ENCODE data around the gene SON.
A peak's percentile ranks its signal among the peaks of the same experiment; 100 is the strongest.

Gene SON

DNA sequence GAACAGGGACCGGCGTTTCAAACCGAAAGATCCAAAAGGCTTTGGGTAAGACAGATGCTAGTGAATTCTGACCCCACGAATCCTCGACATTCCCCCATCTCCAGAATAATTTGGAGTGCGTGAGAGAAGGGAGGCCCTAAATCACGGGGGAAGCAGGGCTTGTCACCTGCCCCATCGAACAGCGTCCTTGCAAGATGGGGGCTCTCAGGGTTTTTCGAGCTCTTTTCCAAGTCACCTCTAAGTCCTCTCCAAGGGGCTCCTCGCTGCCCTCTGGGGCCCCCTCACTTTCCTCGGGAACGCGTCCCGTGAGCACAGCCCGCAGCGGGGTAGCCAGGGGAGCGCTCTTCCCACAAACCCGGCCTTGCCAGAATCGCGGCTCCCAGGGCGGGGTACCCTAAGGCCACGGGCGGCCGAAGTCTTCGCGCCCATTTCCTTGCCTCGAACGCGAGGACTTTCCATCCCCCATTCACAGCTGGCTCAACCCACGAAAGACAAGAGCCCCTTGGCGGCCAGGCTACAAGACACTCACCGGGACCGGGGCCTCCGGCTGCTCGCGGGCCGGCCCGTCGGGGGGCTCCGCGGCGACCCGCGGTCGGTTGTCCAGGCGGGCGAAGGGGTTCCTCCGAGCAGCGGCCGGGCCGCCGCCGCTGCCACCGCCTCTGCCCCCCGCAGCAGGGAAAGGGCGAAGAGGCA is 45.1 kb downstream of the SON start (continued):
- TF ChIP-seq, protein P1, sequence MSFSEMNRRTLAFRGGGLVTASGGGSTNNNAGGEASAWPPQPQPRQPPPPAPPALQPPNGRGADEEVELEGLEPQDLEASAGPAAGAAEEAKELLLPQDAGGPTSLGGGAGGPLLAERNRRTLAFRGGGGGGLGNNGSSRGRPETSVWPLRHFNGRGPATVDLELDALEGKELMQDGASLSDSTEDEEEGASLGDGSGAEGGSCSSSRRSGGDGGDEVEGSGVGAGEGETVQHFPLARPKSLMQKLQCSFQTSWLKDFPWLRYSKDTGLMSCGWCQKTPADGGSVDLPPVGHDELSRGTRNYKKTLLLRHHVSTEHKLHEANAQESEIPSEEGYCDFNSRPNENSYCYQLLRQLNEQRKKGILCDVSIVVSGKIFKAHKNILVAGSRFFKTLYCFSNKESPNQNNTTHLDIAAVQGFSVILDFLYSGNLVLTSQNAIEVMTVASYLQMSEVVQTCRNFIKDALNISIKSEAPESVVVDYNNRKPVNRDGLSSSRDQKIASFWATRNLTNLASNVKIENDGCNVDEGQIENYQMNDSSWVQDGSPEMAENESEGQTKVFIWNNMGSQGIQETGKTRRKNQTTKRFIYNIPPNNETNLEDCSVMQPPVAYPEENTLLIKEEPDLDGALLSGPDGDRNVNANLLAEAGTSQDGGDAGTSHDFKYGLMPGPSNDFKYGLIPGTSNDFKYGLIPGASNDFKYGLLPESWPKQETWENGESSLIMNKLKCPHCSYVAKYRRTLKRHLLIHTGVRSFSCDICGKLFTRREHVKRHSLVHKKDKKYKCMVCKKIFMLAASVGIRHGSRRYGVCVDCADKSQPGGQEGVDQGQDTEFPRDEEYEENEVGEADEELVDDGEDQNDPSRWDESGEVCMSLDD (tag by site-specific recombination; IDR thresholded peaks at IDR 0.05) = peak; percentile 40; the same call in 1 of the 2 replicates
- TF ChIP-seq, protein P2, sequence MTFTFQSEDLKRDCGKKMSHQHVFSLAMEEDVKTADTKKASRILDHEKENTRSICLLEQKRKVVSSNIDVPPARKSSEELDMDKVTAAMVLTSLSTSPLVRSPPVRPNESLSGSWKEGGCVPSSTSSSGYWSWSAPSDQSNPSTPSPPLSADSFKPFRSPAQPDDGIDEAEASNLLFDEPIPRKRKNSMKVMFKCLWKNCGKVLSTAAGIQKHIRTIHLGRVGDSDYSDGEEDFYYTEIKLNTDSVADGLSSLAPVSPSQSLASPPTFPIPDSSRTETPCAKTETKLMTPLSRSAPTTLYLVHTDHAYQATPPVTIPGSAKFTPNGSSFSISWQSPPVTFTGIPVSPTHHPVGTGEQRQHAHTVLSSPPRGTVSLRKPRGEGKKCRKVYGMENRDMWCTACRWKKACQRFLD (tag by site-specific recombination; IDR thresholded peaks at IDR 0.05) = no peak
- TF ChIP-seq, protein P3, sequence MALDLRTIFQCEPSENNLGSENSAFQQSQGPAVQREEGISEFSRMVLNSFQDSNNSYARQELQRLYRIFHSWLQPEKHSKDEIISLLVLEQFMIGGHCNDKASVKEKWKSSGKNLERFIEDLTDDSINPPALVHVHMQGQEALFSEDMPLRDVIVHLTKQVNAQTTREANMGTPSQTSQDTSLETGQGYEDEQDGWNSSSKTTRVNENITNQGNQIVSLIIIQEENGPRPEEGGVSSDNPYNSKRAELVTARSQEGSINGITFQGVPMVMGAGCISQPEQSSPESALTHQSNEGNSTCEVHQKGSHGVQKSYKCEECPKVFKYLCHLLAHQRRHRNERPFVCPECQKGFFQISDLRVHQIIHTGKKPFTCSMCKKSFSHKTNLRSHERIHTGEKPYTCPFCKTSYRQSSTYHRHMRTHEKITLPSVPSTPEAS (tag by site-specific recombination; IDR thresholded peaks at IDR 0.05) = no peak
- TF ChIP-seq ZNF423 (tag by site-specific recombination; IDR thresholded peaks at IDR 0.05) (peak; percentile 29; the same call in 1 of the 2 replicates), GLIS1 (tag by site-specific recombination; IDR thresholded peaks at IDR 0.05) (no peak), ZNF211 (tag by site-specific recombination; IDR thresholded peaks at IDR 0.05; ENCODE audit: low read depth) (no peak), ZNF37A (tag by site-specific recombination; IDR thresholded peaks at IDR 0.05) (no peak), ZNF548 (tag by site-specific recombination; IDR thresholded peaks at IDR 0.05) (no peak), ZNF426 (tag by site-specific recombination; IDR thresholded peaks at IDR 0.05) (no peak), ZIC2 (tag by site-specific recombination; IDR thresholded peaks at IDR 0.05) (peak; percentile 30), KLF16 (tag by site-specific recombination; IDR thresholded peaks at IDR 0.05) (no peak), ZNF391 (tag by site-specific recombination; IDR thresholded peaks at IDR 0.05; ENCODE audit: borderline replicate concordance, low read depth) (no peak), MZF1 (tag by site-specific recombination; IDR thresholded peaks at IDR 0.05; ENCODE audit: borderline replicate concordance) (no peak), ZNF394 (tag by site-specific recombination; IDR thresholded peaks at IDR 0.05; ENCODE audit: borderline replicate concordance) (no peak), ZNF19 (tag by site-specific recombination; IDR thresholded peaks at IDR 0.05; ENCODE audit: low read depth) (no peak), ZNF768 (tag by site-specific recombination; IDR thresholded peaks at IDR 0.05) (no peak), ZFP3 (tag by site-specific recombination; IDR thresholded peaks at IDR 0.05; ENCODE audit: low read depth) (no peak), ZNF202 (tag by site-specific recombination; IDR thresholded peaks at IDR 0.05; ENCODE audit: borderline replicate concordance) (no peak), ZNF664 (tag by site-specific recombination; IDR thresholded peaks at IDR 0.05) (no peak), ZNF670 (tag by site-specific recombination; IDR thresholded peaks at IDR 0.05; ENCODE audit: low read depth) (no peak)
- TF ChIP-seq, protein P4, sequence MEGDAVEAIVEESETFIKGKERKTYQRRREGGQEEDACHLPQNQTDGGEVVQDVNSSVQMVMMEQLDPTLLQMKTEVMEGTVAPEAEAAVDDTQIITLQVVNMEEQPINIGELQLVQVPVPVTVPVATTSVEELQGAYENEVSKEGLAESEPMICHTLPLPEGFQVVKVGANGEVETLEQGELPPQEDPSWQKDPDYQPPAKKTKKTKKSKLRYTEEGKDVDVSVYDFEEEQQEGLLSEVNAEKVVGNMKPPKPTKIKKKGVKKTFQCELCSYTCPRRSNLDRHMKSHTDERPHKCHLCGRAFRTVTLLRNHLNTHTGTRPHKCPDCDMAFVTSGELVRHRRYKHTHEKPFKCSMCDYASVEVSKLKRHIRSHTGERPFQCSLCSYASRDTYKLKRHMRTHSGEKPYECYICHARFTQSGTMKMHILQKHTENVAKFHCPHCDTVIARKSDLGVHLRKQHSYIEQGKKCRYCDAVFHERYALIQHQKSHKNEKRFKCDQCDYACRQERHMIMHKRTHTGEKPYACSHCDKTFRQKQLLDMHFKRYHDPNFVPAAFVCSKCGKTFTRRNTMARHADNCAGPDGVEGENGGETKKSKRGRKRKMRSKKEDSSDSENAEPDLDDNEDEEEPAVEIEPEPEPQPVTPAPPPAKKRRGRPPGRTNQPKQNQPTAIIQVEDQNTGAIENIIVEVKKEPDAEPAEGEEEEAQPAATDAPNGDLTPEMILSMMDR (tag by site-specific recombination; IDR thresholded peaks at IDR 0.05) = no peak
- TF ChIP-seq, protein P5, sequence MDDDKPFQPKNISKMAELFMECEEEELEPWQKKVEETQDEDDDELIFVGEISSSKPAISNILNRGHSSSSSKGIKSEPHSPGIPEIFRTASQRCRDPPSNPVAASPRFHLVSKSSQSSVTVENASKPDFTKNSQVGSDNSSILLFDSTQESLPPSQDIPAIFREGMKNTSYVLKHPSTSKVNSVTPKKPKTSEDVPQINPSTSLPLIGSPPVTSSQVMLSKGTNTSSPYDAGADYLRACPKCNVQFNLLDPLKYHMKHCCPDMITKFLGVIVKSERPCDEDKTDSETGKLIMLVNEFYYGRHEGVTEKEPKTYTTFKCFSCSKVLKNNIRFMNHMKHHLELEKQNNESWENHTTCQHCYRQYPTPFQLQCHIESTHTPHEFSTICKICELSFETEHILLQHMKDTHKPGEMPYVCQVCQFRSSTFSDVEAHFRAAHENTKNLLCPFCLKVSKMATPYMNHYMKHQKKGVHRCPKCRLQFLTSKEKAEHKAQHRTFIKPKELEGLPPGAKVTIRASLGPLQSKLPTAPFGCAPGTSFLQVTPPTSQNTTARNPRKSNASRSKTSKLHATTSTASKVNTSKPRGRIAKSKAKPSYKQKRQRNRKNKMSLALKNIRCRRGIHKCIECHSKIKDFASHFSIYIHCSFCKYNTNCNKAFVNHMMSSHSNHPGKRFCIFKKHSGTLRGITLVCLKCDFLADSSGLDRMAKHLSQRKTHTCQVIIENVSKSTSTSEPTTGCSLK (tag by site-specific recombination; IDR thresholded peaks at IDR 0.05) = no peak
- TF ChIP-seq, protein P6, sequence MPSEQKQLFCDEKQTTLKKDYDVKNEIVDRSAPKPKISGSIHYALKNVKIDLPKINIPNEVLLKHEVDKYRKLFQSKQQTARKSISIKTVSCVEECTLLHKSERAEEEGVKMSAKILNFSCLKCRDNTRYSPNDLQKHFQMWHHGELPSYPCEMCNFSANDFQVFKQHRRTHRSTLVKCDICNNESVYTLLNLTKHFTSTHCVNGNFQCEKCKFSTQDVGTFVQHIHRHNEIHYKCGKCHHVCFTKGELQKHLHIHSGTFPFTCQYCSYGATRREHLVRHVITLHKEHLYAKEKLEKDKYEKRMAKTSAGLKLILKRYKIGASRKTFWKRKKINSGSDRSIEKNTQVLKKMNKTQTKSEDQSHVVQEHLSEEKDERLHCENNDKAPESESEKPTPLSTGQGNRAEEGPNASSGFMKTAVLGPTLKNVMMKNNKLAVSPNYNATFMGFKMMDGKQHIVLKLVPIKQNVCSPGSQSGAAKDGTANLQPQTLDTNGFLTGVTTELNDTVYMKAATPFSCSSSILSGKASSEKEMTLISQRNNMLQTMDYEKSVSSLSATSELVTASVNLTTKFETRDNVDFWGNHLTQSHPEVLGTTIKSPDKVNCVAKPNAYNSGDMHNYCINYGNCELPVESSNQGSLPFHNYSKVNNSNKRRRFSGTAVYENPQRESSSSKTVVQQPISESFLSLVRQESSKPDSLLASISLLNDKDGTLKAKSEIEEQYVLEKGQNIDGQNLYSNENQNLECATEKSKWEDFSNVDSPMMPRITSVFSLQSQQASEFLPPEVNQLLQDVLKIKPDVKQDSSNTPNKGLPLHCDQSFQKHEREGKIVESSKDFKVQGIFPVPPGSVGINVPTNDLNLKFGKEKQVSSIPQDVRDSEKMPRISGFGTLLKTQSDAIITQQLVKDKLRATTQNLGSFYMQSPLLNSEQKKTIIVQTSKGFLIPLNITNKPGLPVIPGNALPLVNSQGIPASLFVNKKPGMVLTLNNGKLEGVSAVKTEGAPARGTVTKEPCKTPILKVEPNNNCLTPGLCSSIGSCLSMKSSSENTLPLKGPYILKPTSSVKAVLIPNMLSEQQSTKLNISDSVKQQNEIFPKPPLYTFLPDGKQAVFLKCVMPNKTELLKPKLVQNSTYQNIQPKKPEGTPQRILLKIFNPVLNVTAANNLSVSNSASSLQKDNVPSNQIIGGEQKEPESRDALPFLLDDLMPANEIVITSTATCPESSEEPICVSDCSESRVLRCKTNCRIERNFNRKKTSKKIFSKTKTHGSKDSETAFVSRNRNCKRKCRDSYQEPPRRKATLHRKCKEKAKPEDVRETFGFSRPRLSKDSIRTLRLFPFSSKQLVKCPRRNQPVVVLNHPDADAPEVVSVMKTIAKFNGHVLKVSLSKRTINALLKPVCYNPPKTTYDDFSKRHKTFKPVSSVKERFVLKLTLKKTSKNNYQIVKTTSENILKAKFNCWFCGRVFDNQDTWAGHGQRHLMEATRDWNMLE (tag by site-specific recombination; conservative IDR thresholded peaks at IDR 0.05; ENCODE audit: low read depth) = no peak

All from HEK293 (cell line).